GM23338 (cell line): ENCODE measurements around the gene ADSS1. TPM values are rescaled to one million over a fixed set of nuclear protein-coding genes. Genes with fewer than 3 reads are reported as not detected.

Source experiments
- ATAC-seq: fragments of 200-7000 bp; cut with Tn5 transposase; 3 replicates; pipeline ENCODE4 v1.9.1; 2020
- DNase-seq: peaks from one replicate; pipeline ENCODE4 v3.0.0-alpha.2; 2015; ENCODE audit warnings: low spot score
- H2AFZ ChIP-seq: fragments of 200-600 bp; sonication (generic); 2 replicates; pipeline ENCODE4 v1.8.0; 2016; ENCODE audit warnings: antibody characterized with exemption, mild to moderate bottlenecking, moderate library complexity
- H3F3A ChIP-seq: fragments of 200-600 bp; sonication (generic); replicated peaks from 2 replicates; pipeline ENCODE4 v1.8.0; 2017; ENCODE audit warnings: antibody characterized with exemption, mixed run types, low read depth
- H3K27ac ChIP-seq: fragments of 200-600 bp; sonication (generic); 2 replicates; pipeline ENCODE4 v1.6.1; 2016; ENCODE audit warnings: low read depth
- H3K27me3 ChIP-seq: fragments of 200-600 bp; sonication (generic); 2 replicates; pipeline ENCODE4 v1.8.0; 2016; ENCODE audit warnings: mild to moderate bottlenecking, mixed run types, moderate library complexity; ENCODE audit not compliant: insufficient read depth
- H3K36me3 ChIP-seq: fragments of 200-600 bp; sonication (generic); 2 replicates; pipeline ENCODE4 v1.8.0; 2016; ENCODE audit warnings: mild to moderate bottlenecking; ENCODE audit not compliant: insufficient read depth
- H3K4me1 ChIP-seq: fragments of 200-600 bp; sonication (generic); 2 replicates; pipeline ENCODE4 v1.8.0; 2016; ENCODE audit warnings: mild to moderate bottlenecking, moderate library complexity; ENCODE audit not compliant: insufficient read depth
- H3K4me2 ChIP-seq: fragments of 200-600 bp; sonication (generic); 2 replicates; pipeline ENCODE4 v1.7.1; 2017; ENCODE audit warnings: mixed run types
- H3K4me3 ChIP-seq: fragments of 200-600 bp; sonication (generic); 2 replicates; pipeline ENCODE4 v1.6.1; 2016; ENCODE audit warnings: mixed run types
- H3K79me2 ChIP-seq: fragments of 200-600 bp; sonication (generic); replicated peaks from 2 replicates; pipeline ENCODE4 v1.8.0; 2017; ENCODE audit warnings: mild to moderate bottlenecking; ENCODE audit not compliant: insufficient read depth
- H3K9me2 ChIP-seq: fragments of 200-600 bp; sonication (generic); 2 replicates; pipeline ENCODE4 v1.8.0; 2017; ENCODE audit not compliant: insufficient read depth
- H4K20me1 ChIP-seq: fragments of 200-600 bp; sonication (generic); replicated peaks from 2 replicates; pipeline ENCODE4 v1.8.0; 2017; ENCODE audit warnings: mild to moderate bottlenecking; ENCODE audit not compliant: insufficient read depth
- H3K27ac Mint-ChIP-seq: 2 replicates; pipeline ENCODE4 v1.8.0; 2020; ENCODE audit warnings: inconsistent platforms, mild to moderate bottlenecking, moderate library complexity, mixed read lengths
- H3K27me3 Mint-ChIP-seq: 3 replicates; pipeline ENCODE4 v1.8.0; 2022; ENCODE audit warnings: low read depth, mild to moderate bottlenecking, moderate library complexity, mixed read lengths, inconsistent platforms; ENCODE audit not compliant: insufficient read depth, poor library complexity
- H3K36me3 Mint-ChIP-seq: 3 replicates; pipeline ENCODE4 v1.8.0; 2021; ENCODE audit warnings: low read depth, mild to moderate bottlenecking, inconsistent platforms, moderate library complexity, mixed read lengths
- H3K4me1 Mint-ChIP-seq: 3 replicates; pipeline ENCODE4 v1.8.0; 2020; ENCODE audit warnings: mild to moderate bottlenecking, inconsistent platforms, mixed read lengths
- H3K4me3 Mint-ChIP-seq: 3 replicates; pipeline ENCODE4 v1.8.0; 2021; ENCODE audit warnings: moderate library complexity, mild to moderate bottlenecking, inconsistent platforms, mixed read lengths
- H3K9me3 Mint-ChIP-seq: 3 replicates; pipeline ENCODE4 v1.8.0; 2020; ENCODE audit warnings: moderate library complexity, mild to moderate bottlenecking, inconsistent platforms, mixed read lengths
- CTCF ChIP-seq, 2 experiments: fragments of 200-600 bp in 1 of 2; sonication (generic) in 1 of 2; conservative IDR thresholded peaks; 2 replicates each; pipeline versions ENCODE4 v1.5.1 to v1.6.1; 2016 to 2017; ENCODE audit warnings: antibody characterized with exemption in 2 of 2, low read depth in 2 of 2, mild to moderate bottlenecking in 2 of 2, moderate library complexity in 1 of 2
- ETS1 ChIP-seq: IDR thresholded peaks from 2 replicates; pipeline ENCODE4 v1.6.1; 2016; ENCODE audit warnings: antibody characterized with exemption
- EZH2 ChIP-seq: fragments of 200-600 bp; sonication (generic); IDR thresholded peaks from one replicate; pipeline ENCODE4 v1.8.0; 2017; ENCODE audit warnings: antibody characterized with exemption, mild to moderate bottlenecking, low read depth; ENCODE audit not compliant: unreplicated experiment
- EZH2phosphoT487 ChIP-seq: fragments of 200-600 bp; sonication (generic); IDR thresholded peaks from one replicate; pipeline ENCODE4 v1.8.1; 2018; ENCODE audit warnings: antibody characterized with exemption; ENCODE audit not compliant: unreplicated experiment
- JUNB ChIP-seq: IDR thresholded peaks from one replicate; pipeline ENCODE4 v1.6.1; 2016; ENCODE audit warnings: antibody characterized with exemption; ENCODE audit not compliant: unreplicated experiment
- POLR2AphosphoS5 ChIP-seq: IDR thresholded peaks from 2 replicates; pipeline ENCODE4 v1.6.1; 2016; ENCODE audit warnings: antibody characterized with exemption, low read depth
- REST ChIP-seq: IDR thresholded peaks from one replicate; pipeline ENCODE4 v1.6.1; 2018; ENCODE audit warnings: antibody characterized with exemption; ENCODE audit not compliant: unreplicated experiment
- STAT1 ChIP-seq: IDR thresholded peaks from one replicate; pipeline ENCODE4 v1.6.1; 2016; ENCODE audit warnings: antibody characterized with exemption; ENCODE audit not compliant: unreplicated experiment
- ZNF114 ChIP-seq: fragments of 250-450 bp; sonication (Bioruptor Pico); IDR thresholded peaks from 2 replicates; pipeline ENCODE4 v1.5.0; 2020; ENCODE audit warnings: mild to moderate bottlenecking, moderate library complexity
- ZNF331 ChIP-seq: fragments of 250-450 bp; sonication (Bioruptor Pico); IDR thresholded peaks from 2 replicates; pipeline ENCODE4 v1.5.0; 2020; ENCODE audit warnings: low read depth, mild to moderate bottlenecking, moderate library complexity
- polyA plus RNA-seq: library from polyadenylated mRNA; unstranded; fragments of >200 nt; fragmentation: Nextera tagmentation; extraction: Ambion mirVana; gene quantifications from 2 replicates; pipeline ENCODE4 v1.2.1, GENCODE V29; 2016
- total RNA-seq: library from RNA; depleted of rRNA; stranded (reverse); fragments of >200 nt; shearing (Covaris generic); gene quantifications from 2 replicates; pipeline ENCODE4 v1.2.3, GENCODE V29; 2014

Gene ADSS1
- total and polyA plus RNA-seq, 2 experiments from 2014 or later, result 9.5 to 11.6 TPM

GRCh38 chr14:104734601-104734990, 10.6 kb downstream of the ADSS1 start:
- ATAC-seq (no peak), DNase-seq (no peak)
- Histone ChIP-seq H3K9me2 (no peaks in the 10 kb centered on the region), H3K27ac (no peak overlapping the region), H3K79me2 (no peaks in the 10 kb centered on the region), H4K20me1 (no peaks in the 10 kb centered on the region), H3K4me1 (no peaks in the 10 kb centered on the region), H2AFZ (no peak overlapping the region), H3K4me2 (no peak overlapping the region), H3K4me3 (no peak overlapping the region), H3F3A (no peaks in the 10 kb centered on the region), H3K36me3 (no peaks in the 10 kb centered on the region), H3K27me3 (no peaks in the 10 kb centered on the region)
- TF ChIP-seq EZH2phosphoT487 (no peak), ZNF114 (no peak), CTCF (conservative IDR thresholded peaks at IDR 0.05; ENCODE audit: low read depth in 2 of 2) (no peak), EZH2 (no peak), POLR2AphosphoS5 (no peak)
- peaks cover 9% of the 10 kb centered on the region for H3K27me3 Mint-ChIP-seq
- no peaks in the 10 kb centered on the region for H3K9me3 Mint-ChIP-seq
- H3K36me3 Mint-ChIP-seq, result no peaks in the 10 kb centered on the region; the same call in 2 of the 3 replicates
- H3K4me3 Mint-ChIP-seq, result no peak overlapping the region
- no peak overlapping the region for H3K27ac Mint-ChIP-seq
- no peaks in the 10 kb centered on the region for H3K4me1 Mint-ChIP-seq

GRCh38 chr14:104734991-104735779, 11.2 kb downstream of the ADSS1 start:
- Mint-ChIP-seq H3K9me3 (no peaks in the 10 kb centered on the region), H3K27ac (no peak overlapping the region), H3K4me3 (no peak overlapping the region), H3K27me3 (peaks cover 13% of the 10 kb centered on the region), H3K36me3 (peaks cover 2% of the 10 kb centered on the region; the same call in 1 of the 3 replicates), H3K4me1 (no peaks in the 10 kb centered on the region)
- Histone ChIP-seq H3K27me3 (no peaks in the 10 kb centered on the region), H3K4me1 (no peaks in the 10 kb centered on the region), H3K9me2 (no peaks in the 10 kb centered on the region), H3F3A (no peaks in the 10 kb centered on the region), H2AFZ (no peak overlapping the region), H4K20me1 (no peaks in the 10 kb centered on the region), H3K79me2 (no peaks in the 10 kb centered on the region), H3K4me2 (no peak overlapping the region), H3K36me3 (no peaks in the 10 kb centered on the region), H3K27ac (no peak overlapping the region), H3K4me3 (no peak overlapping the region)
- no peak for DNase-seq
- TF ChIP-seq EZH2phosphoT487, result no peak
- no peak for TF ChIP-seq ZNF331 (CRISPR knock-in tag)
- no peak for TF ChIP-seq JUNB
- TF ChIP-seq STAT1, result no peak
- no peak for TF ChIP-seq REST
- no peak for TF ChIP-seq ETS1
- no peak for TF ChIP-seq EZH2
- ATAC-seq, result no peak
